Effector memory CD4-positive, alpha-beta T cell (primary cell): ENCODE data around the gene KCTD15.

Experiments
- DNase-seq, 3 donors: peaks; one replicate each; pipeline ENCODE4 v3.0.0-alpha.2; 2020
- H3K27ac ChIP-seq: 2 replicates; pipeline ENCODE4 v1.7.0; 2013; ENCODE audit warnings: mild to moderate bottlenecking, low read length, moderate library complexity; ENCODE audit not compliant: insufficient read depth, poor library complexity, severe bottlenecking
- H3K27me3 ChIP-seq: replicated peaks from 2 replicates; pipeline ENCODE4 v1.7.0; 2013; ENCODE audit warnings: mild to moderate bottlenecking, low read length; ENCODE audit not compliant: insufficient read depth, control insufficient read depth, poor library complexity, severe bottlenecking
- H3K36me3 ChIP-seq: 2 replicates; pipeline ENCODE4 v1.7.0; 2013; ENCODE audit warnings: mild to moderate bottlenecking, low read length, moderate library complexity; ENCODE audit not compliant: control insufficient read depth, insufficient read depth
- H3K4me1 ChIP-seq: 2 replicates; pipeline ENCODE4 v1.7.0; 2013; ENCODE audit warnings: low read length, mild to moderate bottlenecking; ENCODE audit not compliant: control insufficient read depth, insufficient read depth, poor library complexity, severe bottlenecking
- H3K4me3 ChIP-seq: 2 replicates; pipeline ENCODE4 v1.7.0; 2013; ENCODE audit warnings: low read length, low read depth, mild to moderate bottlenecking; ENCODE audit not compliant: insufficient read depth, poor library complexity, severe bottlenecking
- H3K9me3 ChIP-seq: 2 replicates; pipeline ENCODE4 v1.7.0; 2013; ENCODE audit warnings: mild to moderate bottlenecking, low read length, moderate library complexity; ENCODE audit not compliant: control insufficient read depth

KCTD15 gene

DNA sequence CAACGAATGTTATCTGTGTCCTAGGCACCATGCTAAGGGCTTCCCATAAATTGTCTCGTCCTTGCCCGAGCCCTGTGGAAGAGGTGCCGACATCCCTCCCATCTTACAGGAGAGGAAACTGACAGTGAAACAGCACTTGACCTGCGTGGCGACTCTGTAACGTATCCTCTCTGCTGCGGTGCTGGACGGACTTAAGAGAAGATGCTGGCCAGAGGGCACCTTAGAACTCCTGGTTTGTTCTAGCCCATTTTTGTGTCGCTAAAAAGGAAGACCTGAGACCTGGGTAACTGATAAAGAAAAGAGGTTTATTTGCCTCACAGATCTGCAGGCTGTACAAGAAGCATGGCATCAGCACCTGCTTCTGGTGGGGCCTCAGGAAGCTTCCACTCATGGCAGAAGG, 68.6 kb downstream of the KCTD15 start:
- H3K27me3 ChIP-seq = no peaks in the 10 kb centered on the region
- H3K4me1 ChIP-seq = no peaks in the 10 kb centered on the region
- H3K4me3 ChIP-seq = no peak overlapping the region
- no peak for DNase-seq
- H3K27ac ChIP-seq = no peak overlapping the region
- no peaks in the 10 kb centered on the region for H3K36me3 ChIP-seq
- H3K9me3 ChIP-seq = no peaks in the 10 kb centered on the region
